Bone marrow (tissue), 2 donors: ENCODE measurements around the gene OLIG2.

Experiments used
- DNase-seq, 2 donors: peaks; one replicate each; lab custom pipeline; 2025; lab: John Stamatoyannopoulos, UW

The OLIG2 gene

DNA sequence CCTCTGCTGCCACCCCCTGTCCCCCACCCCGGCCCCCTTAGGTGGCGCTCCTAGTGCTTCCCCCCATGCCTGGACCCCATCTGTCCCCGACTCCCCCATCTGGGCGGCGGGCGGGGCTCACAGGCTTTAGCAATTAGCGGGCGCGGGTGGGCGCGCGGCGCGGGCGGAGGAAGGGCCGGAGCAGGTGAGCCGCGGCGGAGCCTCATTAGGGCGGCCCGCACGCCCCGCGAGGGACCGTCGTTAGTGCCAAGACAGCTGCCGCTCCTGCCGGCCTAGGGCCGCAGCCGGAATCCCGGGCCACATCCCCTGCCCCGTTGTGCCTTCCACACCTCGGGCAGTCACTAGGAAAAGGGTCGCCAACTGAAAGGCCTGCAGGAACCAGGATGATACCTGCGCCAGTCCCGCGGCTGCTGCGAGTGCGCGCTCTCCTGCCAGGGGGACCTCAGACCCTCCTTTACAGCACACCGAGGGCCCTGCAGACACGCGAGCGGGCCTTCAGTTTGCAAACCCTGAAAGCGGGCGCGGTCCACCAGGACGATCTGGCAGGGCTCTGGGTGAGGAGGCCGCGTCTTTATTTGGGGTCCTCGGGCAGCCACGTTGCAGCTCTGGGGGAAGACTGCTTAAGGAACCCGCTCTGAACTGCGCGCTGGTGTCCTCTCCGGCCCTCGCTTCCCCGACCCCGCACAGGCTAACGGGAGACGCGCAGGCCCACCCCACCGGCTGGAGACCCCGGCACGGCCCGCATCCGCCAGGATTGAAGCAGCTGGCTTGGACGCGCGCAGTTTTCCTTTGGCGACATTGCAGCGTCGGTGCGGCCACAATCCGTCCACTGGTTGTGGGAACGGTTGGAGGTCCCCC lies 7.6 kb downstream of the OLIG2 start:
- DNase-seq, result no peak

GRCh38 chr21:33033961-33034413 lies 8.3 kb downstream of the OLIG2 start:
- DNase-seq, result no peak

GRCh38 chr21:33035147-33035546 lies 9.4 kb downstream of the OLIG2 start:
- DNase-seq, result no peak

DNA sequence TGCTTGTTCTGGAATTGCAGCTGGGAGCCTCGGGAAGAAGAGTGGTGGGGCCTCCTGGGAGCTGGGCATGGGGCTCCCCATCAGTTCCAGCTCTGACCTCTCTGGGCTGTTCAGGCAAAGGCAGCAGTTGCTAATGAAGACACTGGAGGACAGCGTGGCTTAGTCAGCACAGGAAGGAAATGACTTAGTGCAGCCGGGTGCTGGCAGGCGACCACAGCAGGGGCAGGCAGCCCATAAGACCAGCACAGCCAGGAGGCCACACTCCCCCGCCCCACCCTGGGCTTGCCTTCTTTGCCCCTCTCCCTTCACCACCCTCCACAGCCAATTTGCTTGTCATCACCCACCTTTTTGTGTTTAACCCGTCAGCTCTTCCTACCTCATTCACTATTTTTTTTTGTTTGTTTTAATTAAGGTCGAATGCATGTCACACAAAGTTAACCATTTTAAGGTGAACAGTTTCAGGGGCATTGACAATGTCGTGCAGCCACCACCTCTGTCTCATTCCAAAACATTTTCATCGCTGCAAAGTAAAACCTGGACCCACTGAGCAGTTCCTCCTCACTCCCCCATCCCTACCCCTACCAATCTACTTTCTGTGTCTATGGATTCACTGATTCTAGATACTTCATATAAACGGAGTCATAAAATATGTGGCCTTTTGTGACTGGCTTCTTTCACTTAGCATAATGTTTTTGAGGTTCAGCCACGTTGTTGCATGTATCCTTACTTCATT lies 10.9 kb downstream of the OLIG2 start:
- DNase-seq, result peak; percentile 43 to 90

GRCh38 chr21:33037501-33037900 lies 11.8 kb downstream of the OLIG2 start:
- DNase-seq, result no peak

DNA sequence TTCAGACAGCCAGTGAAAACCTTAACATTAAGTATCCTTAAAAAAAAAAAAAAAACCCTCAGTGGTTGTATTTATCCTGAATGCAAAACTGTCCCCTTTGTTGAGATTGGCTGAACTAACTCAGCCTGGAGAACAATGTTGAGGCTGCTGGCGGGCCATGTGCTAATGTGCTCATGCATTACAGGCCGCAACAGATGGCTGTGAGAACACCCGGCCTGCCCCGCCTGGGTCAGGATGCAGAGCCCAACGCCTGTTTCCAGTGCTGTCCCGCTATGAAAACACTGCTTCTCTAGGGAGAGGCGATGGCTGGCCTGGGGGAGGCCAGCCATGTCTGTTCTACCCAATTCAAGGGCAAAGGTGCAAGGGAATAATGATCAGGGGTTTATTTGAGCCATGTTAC lies 13.8 kb downstream of the OLIG2 start:
- DNase-seq, result no peak

DNA sequence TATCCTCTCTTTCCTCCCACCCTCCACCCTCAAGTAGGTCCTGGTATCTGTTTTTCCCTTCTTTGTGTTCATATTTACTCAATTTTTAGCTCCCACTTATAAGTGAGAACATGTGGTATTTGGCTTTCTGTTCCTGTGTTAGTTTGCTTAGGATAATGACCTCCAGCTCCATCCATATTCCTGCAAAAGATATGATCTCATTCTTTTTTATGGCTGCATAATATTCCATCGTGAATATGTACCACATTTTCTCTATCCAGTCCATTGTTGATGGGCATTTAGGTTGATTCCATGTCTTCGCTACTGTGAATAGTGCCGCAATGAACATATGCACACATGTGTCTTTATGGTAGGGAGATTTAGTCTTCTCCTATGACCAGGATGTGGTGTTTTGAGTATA lies 14.5 kb downstream of the OLIG2 start:
- DNase-seq, result no peak

DNA sequence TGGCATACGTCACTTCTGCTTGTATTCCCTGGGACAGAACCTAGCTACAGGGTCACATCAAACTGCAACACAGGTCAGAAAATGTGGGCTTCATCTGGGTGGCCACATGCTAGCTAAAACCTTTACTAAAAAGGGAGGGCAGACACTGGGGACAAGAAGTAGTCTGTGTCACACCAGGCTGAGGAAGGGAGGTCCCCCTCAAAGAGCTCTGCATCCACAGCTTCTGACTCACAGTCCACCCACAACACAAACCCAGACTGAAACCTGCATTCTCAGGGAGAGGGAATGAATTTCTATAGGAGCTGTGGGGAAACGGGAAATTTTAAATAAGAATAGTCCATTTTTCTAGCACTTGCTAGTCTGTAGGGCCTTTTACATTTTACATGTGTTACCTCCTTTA lies 16.2 kb downstream of the OLIG2 start:
- DNase-seq, result no peak

- no peak for DNase-seq
Observed at GRCh38 chr21:33042812-33043211, 17.1 kb downstream of the OLIG2 start.

DNA sequence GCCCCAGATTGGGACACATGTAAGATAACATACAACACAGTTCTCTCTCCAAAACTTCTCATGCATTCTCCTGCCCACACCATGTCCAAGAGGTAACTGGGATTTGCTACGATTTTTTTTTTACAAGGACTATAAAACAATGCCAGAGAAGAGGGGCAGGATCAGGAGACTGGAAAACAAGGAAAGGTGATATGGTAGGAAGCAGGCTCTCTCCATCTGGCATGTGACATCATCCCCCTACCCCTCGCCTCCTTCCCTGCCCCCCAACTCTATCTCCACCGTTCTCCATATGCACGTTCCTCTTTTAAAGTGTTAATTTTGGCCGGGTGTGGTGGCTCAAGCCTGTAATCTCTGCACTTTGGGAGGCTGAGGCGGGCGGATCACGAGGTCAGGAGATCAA lies 20.7 kb downstream of the OLIG2 start:
- DNase-seq, result no peak

DNA sequence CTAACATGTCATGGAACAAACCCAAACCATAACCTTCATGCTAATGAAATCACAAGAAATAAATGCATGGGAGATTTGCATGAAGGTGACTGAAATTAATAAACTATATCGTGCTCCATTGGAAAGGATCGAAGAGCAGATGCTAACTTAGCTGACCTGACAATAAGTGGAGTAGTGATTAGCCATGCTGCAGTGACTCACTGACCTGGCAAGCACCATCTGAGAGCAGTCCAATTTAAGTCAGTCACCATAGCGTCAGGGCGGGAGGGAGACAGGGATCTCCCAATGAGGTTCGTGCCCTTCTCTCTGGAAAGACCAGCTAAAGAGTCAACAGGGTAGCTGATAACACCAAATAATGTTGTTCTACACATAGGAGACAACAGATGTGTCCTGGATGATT lies 21.5 kb downstream of the OLIG2 start:
- no peak for DNase-seq

- no peak for DNase-seq
Observed at GRCh38 chr21:33051925-33052324, 26.2 kb downstream of the OLIG2 start.

DNA sequence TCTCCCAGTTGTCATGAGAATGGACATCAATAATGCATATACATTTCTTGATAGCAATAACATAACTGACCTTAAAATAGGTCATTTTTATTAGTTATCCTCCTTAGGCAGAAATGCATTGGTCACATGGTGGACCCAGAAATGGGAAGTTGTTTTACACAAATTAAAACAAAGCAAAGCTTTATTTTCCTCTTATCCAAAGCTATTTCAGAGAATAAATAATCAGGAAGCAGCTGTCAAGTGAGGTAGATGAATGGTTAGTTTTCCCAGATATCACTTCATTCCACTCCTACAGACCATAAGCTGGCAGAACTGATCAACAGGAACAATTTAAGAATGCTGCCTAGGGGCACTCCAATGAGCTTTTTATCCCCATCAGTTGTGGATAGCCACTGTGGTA lies 28.2 kb downstream of the OLIG2 start:
- no peak for DNase-seq

GRCh38 chr21:33055991-33056390 lies 30.3 kb downstream of the OLIG2 start:
- no peak for DNase-seq

GRCh38 chr21:33057385-33057940 lies 31.7 kb downstream of the OLIG2 start:
- no peak for DNase-seq

DNA sequence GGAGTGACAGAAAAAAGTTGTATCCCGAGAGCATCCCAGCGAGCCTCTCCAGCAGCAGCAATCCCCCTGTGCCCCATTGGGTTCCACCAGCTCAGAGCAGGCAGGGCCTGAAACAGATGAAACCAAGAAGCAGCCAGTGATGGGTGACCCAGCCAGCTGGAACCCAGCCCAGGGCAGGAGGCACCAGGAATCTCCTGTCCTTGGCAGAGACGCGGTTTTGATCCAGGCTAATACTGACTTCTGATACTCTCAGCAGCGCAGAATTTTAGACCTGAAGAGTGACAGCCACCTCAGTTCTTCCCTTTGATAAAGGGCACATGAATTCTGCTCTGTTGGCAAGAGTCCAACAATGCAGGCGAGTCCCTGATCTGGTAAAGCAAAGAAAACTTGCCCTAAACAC lies 32.8 kb downstream of the OLIG2 start:
- DNase-seq, result no peak

DNA sequence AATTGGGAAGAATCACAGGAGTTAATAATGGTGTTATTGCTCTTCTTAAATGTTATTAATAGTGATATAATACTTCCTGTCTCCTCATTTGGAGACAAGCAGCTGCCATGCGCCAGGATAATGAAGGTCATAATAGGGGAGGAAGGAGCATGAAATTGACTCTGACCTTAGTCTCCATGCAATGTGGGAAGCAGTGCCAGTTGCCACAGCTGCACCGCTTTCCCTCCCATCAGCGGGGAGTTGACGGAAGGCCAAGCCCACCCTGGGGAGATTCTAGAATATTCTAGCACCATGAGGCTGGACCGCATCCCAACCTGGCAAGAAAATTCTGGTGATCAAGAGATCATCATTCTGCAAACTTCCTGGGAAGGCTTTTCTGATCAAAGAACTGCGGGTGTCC lies 33.2 kb downstream of the OLIG2 start:
- no peak for DNase-seq

- DNase-seq, result peak; percentile 37 to 56
Observed at GRCh38 chr21:33059380-33059841, 33.7 kb downstream of the OLIG2 start.

GRCh38 chr21:33061233-33061632 lies 35.5 kb downstream of the OLIG2 start:
- no peak for DNase-seq

DNA sequence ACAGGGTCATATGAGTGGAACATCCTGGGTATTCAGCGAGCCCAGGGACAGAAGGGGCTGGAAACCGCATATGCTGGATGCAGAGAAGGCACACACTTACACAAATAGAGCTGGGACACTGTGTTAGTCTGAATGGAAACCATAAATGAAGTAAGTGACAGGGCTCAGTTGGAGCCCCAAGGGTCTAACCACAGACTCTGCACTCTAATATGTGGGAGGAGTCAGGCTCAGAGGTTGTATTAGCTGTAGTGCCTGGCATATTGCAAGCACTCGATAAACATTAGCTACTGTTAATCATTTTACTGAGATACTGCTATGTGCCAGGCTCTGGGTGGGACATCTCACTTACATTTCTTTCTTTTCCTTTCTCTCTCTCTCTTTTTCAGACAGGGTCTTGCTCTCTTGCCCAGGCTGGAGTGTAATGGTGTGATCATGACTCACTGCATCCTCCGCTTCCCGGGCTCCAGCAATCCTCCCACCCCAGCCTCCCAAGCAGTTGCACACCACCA lies 37.7 kb downstream of the OLIG2 start:
- no peak for DNase-seq

GRCh38 chr21:33063907-33064622 lies 38.3 kb downstream of the OLIG2 start:
- DNase-seq, result no peak
